Ascending aorta (tissue), 2 donors: ENCODE measurements around the gene GYS1. TPM values are rescaled to one million over a fixed set of nuclear protein-coding genes. Genes with fewer than 3 reads are reported as not detected.

Source experiments
- DNase-seq, 2 donors: peaks; one replicate each; pipeline ENCODE4 v3.0.0-alpha.2; 2019; ENCODE audit warnings: low spot score in 2 of 2
- H3K27ac ChIP-seq, 2 donors: fragments of 200-600 bp; sonication (generic); one replicate each; pipeline ENCODE4 v1.5.1; 2016 to 2017; ENCODE audit warnings: mild to moderate bottlenecking in 1 of 2
- H3K27me3 ChIP-seq: fragments of 200-600 bp; sonication (generic); one replicate; pipeline ENCODE4 v1.5.1; 2017
- H3K36me3 ChIP-seq, 2 donors: fragments of 200-600 bp; sonication (generic); one replicate each; pipeline ENCODE4 v1.5.1; 2016
- H3K4me1 ChIP-seq, 2 donors: fragments of 200-600 bp; sonication (generic); one replicate each; pipeline ENCODE4 v1.5.1; 2016 to 2017; ENCODE audit warnings: mild to moderate bottlenecking in 1 of 2
- H3K4me3 ChIP-seq, 2 donors: fragments of 200-600 bp; sonication (generic); one replicate each; pipeline ENCODE4 v1.5.1; 2016 to 2017; ENCODE audit warnings: mild to moderate bottlenecking in 1 of 2
- H3K9me3 ChIP-seq, 2 donors: fragments of 200-600 bp; sonication (generic); one replicate each; pipeline ENCODE4 v1.5.1; 2016
- intact Hi-C: fragments of 100-400 bp; cut with DNase I; formaldehyde crosslinking; loops from one replicate; pipeline ENCODE4 v1.15.1; 2023
- total RNA-seq: library from RNA; depleted of rRNA; stranded (reverse); fragments of >200 nt; gene quantifications from one replicate; pipeline ENCODE4 v1.1.0, GENCODE V29; 2016
- TF ChIP-seq, protein P1 (sequence below), 3 experiments: fragments of 200-600 bp in 2 of 3; fragments of 450-650 bp in 1 of 3; sonication (generic) in 2 of 3; IDR thresholded peaks; one replicate each; pipeline ENCODE4 v1.5.1; 2016 to 2019; ENCODE audit warnings: antibody characterized with exemption in 3 of 3, mild to moderate bottlenecking in 1 of 3, moderate library complexity in 1 of 3

GYS1 gene
- total RNA-seq, 1 donor from 2014 or later = 21.8 TPM

DNA sequence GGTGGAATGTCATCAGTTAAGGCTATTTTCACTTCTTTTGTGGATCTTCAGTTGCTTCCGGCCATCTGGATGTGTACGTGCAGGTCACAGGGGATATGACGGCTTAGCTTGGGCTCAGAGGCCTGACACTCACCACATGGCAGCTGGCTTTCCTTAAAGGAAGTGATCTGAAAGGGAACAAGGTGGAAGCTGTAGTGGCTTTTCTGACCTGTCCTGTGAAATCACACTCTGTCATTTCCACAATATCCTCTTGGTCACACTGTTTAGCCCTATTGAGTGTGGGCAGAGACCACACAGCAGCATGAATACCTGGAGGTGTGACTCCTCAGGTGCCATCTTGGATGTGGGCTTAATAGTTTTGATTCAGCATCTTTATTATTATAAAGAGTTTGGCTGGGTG, 43.0 kb downstream of the GYS1 start:
- TF ChIP-seq, protein P1, sequence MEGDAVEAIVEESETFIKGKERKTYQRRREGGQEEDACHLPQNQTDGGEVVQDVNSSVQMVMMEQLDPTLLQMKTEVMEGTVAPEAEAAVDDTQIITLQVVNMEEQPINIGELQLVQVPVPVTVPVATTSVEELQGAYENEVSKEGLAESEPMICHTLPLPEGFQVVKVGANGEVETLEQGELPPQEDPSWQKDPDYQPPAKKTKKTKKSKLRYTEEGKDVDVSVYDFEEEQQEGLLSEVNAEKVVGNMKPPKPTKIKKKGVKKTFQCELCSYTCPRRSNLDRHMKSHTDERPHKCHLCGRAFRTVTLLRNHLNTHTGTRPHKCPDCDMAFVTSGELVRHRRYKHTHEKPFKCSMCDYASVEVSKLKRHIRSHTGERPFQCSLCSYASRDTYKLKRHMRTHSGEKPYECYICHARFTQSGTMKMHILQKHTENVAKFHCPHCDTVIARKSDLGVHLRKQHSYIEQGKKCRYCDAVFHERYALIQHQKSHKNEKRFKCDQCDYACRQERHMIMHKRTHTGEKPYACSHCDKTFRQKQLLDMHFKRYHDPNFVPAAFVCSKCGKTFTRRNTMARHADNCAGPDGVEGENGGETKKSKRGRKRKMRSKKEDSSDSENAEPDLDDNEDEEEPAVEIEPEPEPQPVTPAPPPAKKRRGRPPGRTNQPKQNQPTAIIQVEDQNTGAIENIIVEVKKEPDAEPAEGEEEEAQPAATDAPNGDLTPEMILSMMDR (IDR thresholded peaks at IDR 0.05) = no peak
- intact Hi-C loops = no loop called here
- H3K27me3 ChIP-seq = no peaks in the 10 kb centered on the region
- no peak overlapping the region for H3K27ac ChIP-seq
- H3K4me1 ChIP-seq = peaks cover 0 to 4% of the 10 kb centered on the region in 2 donors
- H3K36me3 ChIP-seq = no peaks in the 10 kb centered on the region
- H3K9me3 ChIP-seq = no peaks in the 10 kb centered on the region
- H3K4me3 ChIP-seq = no peak overlapping the region
- DNase-seq = no peak

DNA sequence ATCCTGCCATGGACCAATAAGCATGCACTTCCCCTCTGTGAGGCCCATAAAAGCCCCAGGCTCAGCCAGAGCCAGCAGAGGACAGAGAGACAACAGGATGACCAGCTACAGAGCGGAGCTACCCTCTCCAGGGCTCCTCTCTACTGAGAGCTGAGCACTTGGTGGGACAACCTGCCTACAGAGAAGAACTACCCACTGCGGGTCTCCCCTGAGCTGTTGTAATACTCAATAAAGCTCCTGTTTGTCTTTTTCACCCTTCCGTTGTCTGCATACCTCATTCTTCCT, 45.9 kb downstream of the GYS1 start:
- no peaks in the 10 kb centered on the region for H3K36me3 ChIP-seq
- TF ChIP-seq, protein P1 (IDR thresholded peaks at IDR 0.05) = no peak

DNA sequence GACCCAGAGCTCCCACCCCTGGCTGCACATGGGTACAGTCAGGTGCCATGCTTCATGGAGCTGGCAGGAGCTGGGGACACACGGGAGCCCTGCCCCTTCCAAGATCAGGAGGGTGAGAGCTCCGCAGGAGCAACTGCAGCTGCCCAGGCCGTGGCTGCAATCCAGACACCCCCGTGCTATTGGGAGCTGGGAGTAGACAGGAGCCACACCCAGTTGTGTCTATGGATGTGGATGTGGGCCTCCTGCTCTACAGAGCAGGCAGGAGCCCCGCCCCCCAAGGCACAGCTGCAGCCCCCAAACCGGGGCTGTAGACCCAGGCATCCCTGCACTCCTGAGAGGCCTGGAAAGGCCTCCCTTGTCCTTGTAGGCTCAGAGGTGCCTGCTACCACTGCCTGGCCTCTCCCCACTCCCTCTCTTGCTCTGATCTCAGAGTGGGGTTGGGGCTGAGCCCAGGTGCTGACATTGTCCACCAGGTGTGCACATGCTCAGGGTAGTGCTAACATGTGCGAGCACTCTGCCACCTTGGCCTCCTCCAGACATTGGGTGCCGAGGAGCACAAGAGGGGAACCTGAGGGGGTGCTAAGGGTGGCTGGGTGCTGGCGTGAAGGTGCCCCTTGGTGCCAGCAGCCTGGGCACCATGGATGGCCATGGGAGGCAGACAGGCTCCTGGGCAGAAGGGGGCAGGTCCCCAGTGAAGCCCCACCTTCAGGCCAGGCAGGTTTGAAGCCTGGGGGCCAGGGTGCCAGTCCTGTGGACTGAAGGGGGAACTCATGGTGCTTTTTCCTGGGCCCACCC, 46.4 kb downstream of the GYS1 start:
- Histone ChIP-seq H3K36me3 (no peaks in the 10 kb centered on the region), H3K27me3 (no peaks in the 10 kb centered on the region), H3K27ac (no peak overlapping the region), H3K9me3 (no peaks in the 10 kb centered on the region), H3K4me3 (no peak overlapping the region), H3K4me1 (no peaks in the 10 kb centered on the region)
- DNase-seq = no peak
- intact Hi-C loops = no loop called here
- TF ChIP-seq, protein P1 (IDR thresholded peaks at IDR 0.05) = no peak

More for the DNA sequence above, 45.9 kb downstream of the GYS1 start:
- Histone ChIP-seq H3K27me3 (no peaks in the 10 kb centered on the region), H3K4me1 (no peaks in the 10 kb centered on the region), H3K9me3 (no peaks in the 10 kb centered on the region), H3K27ac (no peak overlapping the region), H3K4me3 (no peak overlapping the region)
- intact Hi-C loops = no loop called here
- no peak for DNase-seq

DNA sequence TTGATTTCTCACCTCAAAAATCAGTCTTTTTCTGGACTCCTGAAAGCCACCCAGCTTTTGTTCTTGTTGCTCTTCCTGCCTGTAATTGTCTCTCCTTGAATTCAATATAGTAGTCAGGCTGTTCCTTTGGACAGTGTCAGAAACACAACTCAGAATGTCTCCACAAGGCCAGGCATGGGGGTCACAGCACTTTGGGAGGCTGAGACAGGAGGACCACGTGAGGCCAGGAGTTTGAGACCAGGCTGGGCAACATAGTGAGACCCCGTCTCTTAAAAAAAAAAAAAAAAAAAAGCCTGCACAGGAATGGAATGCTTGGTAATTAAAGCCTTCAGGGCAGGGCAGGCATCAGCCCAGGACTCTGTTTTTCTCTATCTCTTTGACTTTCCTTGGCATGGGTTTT, 47.3 kb downstream of the GYS1 start:
- H3K27ac ChIP-seq = no peak overlapping the region
- H3K4me3 ChIP-seq = no peak overlapping the region
- TF ChIP-seq, protein P1 (IDR thresholded peaks at IDR 0.05) = no peak
- intact Hi-C loops = no loop called here
- no peaks in the 10 kb centered on the region for H3K36me3 ChIP-seq
- H3K9me3 ChIP-seq = peaks cover 0 to 5% of the 10 kb centered on the region in 2 donors
- H3K27me3 ChIP-seq = no peaks in the 10 kb centered on the region
- no peak for DNase-seq
- no peaks in the 10 kb centered on the region for H3K4me1 ChIP-seq

DNA sequence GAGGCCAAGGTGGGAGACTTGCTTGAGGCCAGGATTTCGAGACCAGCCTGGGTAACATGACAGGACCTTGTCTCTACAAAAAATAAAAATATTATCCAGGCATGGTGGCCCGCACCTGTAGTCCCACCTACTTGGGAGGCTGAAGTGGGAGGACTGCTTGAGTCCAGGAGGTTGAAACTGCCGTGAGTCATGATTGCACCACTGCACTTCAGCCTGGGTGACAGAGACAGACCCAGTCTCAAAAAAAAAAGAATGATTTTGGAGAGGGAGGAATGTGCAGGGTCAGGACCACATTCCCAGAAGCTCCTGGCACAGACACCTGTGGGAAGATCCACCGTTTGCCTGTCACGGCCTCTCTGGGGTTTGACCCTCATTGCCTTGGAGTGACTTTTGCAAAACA, 47.7 kb downstream of the GYS1 start:
- Histone ChIP-seq H3K9me3 (peaks cover 0 to 9% of the 10 kb centered on the region in 2 donors), H3K4me1 (no peaks in the 10 kb centered on the region), H3K27ac (no peak overlapping the region), H3K27me3 (no peaks in the 10 kb centered on the region), H3K36me3 (no peaks in the 10 kb centered on the region), H3K4me3 (no peak overlapping the region)
- no peak for DNase-seq
- TF ChIP-seq, protein P1 (IDR thresholded peaks at IDR 0.05) = no peak
- intact Hi-C loops = no loop called here

DNA sequence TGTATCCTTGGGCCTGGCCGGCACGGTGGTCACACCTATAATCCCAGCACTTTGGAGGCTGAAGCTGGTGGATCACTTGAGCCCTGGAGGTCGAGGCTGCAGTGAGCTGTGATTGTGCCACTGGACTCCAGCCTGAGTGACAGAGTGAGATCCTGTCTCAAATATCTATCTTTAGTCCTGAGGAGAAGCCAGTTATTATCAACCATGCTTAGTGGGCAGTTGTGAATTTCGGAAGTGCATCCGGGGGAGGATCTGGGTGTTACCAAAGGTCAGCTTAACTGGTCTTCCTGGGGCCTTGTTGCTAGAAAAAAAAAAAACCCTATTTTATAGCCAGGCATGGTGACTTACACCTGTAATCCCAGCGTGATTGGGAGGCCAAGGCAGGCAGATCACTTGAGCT, 50.0 kb downstream of the GYS1 start:
- Histone ChIP-seq H3K4me1 (no peaks in the 10 kb centered on the region), H3K4me3 (no peak overlapping the region), H3K27ac (no peak overlapping the region), H3K36me3 (no peaks in the 10 kb centered on the region), H3K27me3 (no peaks in the 10 kb centered on the region), H3K9me3 (peaks cover 0 to 9% of the 10 kb centered on the region in 2 donors)
- no peak for DNase-seq
- intact Hi-C loops = no loop called here
- TF ChIP-seq, protein P1 (IDR thresholded peaks at IDR 0.05) = no peak
